Uterus (tissue), 4 donors: Measurements from ENCODE around the gene STRA6. TPM values are rescaled to one million over a fixed set of nuclear protein-coding genes. Genes with fewer than 3 reads are reported as not detected.

Experiments
- DNase-seq, 2 donors: peaks; one replicate each; pipeline ENCODE4 v3.0.0-alpha.2; 2019 to 2020
- H3K27ac ChIP-seq, 2 donors: fragments of 200-600 bp; sonication (generic); 1 replicate in 1 of 2; 2 replicates in 1 of 2; pipeline ENCODE4 v1.5.1; 2016 to 2018
- H3K27me3 ChIP-seq, 2 donors: fragments of 200-600 bp; sonication (generic); one replicate each; pipeline ENCODE4 v1.5.1; 2018 to 2019; ENCODE audit warnings: control low read depth in 1 of 2
- H3K36me3 ChIP-seq, 2 donors: fragments of 200-600 bp; sonication (generic); one replicate each; pipeline ENCODE4 v1.5.1; 2019; ENCODE audit warnings: control low read depth in 1 of 2
- H3K4me1 ChIP-seq, 2 donors: fragments of 200-600 bp; sonication (generic); one replicate each; pipeline ENCODE4 v1.5.1; 2018 to 2019; ENCODE audit warnings: control low read depth in 1 of 2
- H3K4me3 ChIP-seq, 2 donors: fragments of 200-600 bp; sonication (generic); 1 replicate in 1 of 2; 2 replicates in 1 of 2; pipeline ENCODE4 v1.5.1; 2018 to 2019; ENCODE audit warnings: mild to moderate bottlenecking in 1 of 2
- H3K9me3 ChIP-seq, 2 donors: fragments of 200-600 bp; sonication (generic); one replicate each; pipeline ENCODE4 v1.5.1; 2019; ENCODE audit warnings: control low read depth in 1 of 2
- CTCF ChIP-seq, 4 experiments: fragments of 200-600 bp in 2 of 4; fragments of 450-650 bp in 2 of 4; sonication (generic) in 2 of 4; IDR thresholded peaks; one replicate each; pipeline ENCODE4 v1.5.1; 2016 to 2019; ENCODE audit warnings: antibody characterized with exemption in 4 of 4, mild to moderate bottlenecking in 2 of 4, moderate library complexity in 1 of 4
- POLR2A ChIP-seq, 2 donors: fragments of 450-650 bp; IDR thresholded peaks; one replicate each; pipeline ENCODE4 v1.6.1; 2016; ENCODE audit warnings: antibody characterized with exemption in 2 of 2, mild to moderate bottlenecking in 1 of 2, moderate library complexity in 1 of 2
- intact Hi-C: fragments of 100-400 bp; cut with DNase I; formaldehyde crosslinking; loops from one replicate; pipeline ENCODE4 v1.15.1; 2023; ENCODE audit warnings: low total_unique reads
- total RNA-seq, 4 donors: library from RNA; depleted of rRNA in 3 of 4; stranded (reverse); fragments of >200 nt in 3 of 4; gene quantifications; one replicate each; pipeline versions ENCODE4 v1.1.0 to v1.2.4, GENCODE V29; 2014 to 2023
- donor health status: DM: yes; HTN: yes; CAD: no.

Gene STRA6
- total RNA-seq, 4 donors from 2014 or later = 0.26 to 62.6 (median 11.6) TPM; not detected in 1

GRCh38 chr15:74233851-74234597 is 31.4 kb upstream of the STRA6 start:
- intact Hi-C loops = no loop called here
- H3K9me3 ChIP-seq = no peaks in the 10 kb centered on the region
- no peak overlapping the region for H3K27ac ChIP-seq
- TF ChIP-seq CTCF (IDR thresholded peaks at IDR 0.05) = no peak
- TF ChIP-seq POLR2A (IDR thresholded peaks at IDR 0.05) = no peak
- no peaks in the 10 kb centered on the region for H3K4me1 ChIP-seq
- DNase-seq = no peak
- no peaks in the 10 kb centered on the region for H3K36me3 ChIP-seq
- H3K4me3 ChIP-seq = no peak overlapping the region
- no peaks in the 10 kb centered on the region for H3K27me3 ChIP-seq

DNA sequence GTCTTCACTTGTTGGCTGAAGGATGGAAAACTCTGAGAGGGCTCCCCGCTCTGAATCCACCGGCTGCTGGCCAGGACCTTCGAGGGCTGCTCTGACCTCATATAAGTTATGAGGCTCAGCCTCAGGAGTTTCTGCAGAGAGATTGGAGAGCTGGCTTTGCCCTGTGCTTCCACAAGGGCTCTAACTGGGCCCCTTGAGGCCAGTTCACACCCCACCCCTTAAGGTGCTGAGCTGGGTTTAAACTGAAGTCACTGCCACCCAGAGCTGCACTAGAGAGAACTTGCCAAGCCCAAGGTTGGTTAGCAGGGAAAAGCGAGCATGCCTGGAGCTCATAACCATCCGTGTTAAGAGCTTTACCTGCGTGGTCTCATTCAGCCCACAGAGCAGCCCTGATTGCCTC is 30.8 kb upstream of the STRA6 start:
- Histone ChIP-seq H3K27me3 (no peaks in the 10 kb centered on the region), H3K4me1 (peaks cover 0 to 6% of the 10 kb centered on the region in 2 donors), H3K4me3 (no peak overlapping the region), H3K36me3 (no peaks in the 10 kb centered on the region), H3K9me3 (no peaks in the 10 kb centered on the region), H3K27ac (no peak overlapping the region)
- intact Hi-C loops = no loop called here
- no peak for DNase-seq
- no peak for TF ChIP-seq CTCF (IDR thresholded peaks at IDR 0.05)
- no peak for TF ChIP-seq POLR2A (IDR thresholded peaks at IDR 0.05)

- Histone ChIP-seq H3K27ac (no peak overlapping the region), H3K9me3 (no peaks in the 10 kb centered on the region), H3K4me1 (peaks cover 0 to 7% of the 10 kb centered on the region in 2 donors), H3K27me3 (no peaks in the 10 kb centered on the region), H3K36me3 (no peaks in the 10 kb centered on the region), H3K4me3 (no peak overlapping the region)
- DNase-seq = no peak
- TF ChIP-seq POLR2A (IDR thresholded peaks at IDR 0.05) (no peak), CTCF (IDR thresholded peaks at IDR 0.05) (no peak)
- intact Hi-C loops = no loop called here
Observed at GRCh38 chr15:74231475-74231874, 28.9 kb upstream of the STRA6 start.

- TF ChIP-seq CTCF (IDR thresholded peaks at IDR 0.05) (no peak), POLR2A (IDR thresholded peaks at IDR 0.05) (no peak)
- no peaks in the 10 kb centered on the region for H3K9me3 ChIP-seq
- intact Hi-C loops = no loop called here
Observed at GRCh38 chr15:74229686-74230085, 27.1 kb upstream of the STRA6 start.

DNA sequence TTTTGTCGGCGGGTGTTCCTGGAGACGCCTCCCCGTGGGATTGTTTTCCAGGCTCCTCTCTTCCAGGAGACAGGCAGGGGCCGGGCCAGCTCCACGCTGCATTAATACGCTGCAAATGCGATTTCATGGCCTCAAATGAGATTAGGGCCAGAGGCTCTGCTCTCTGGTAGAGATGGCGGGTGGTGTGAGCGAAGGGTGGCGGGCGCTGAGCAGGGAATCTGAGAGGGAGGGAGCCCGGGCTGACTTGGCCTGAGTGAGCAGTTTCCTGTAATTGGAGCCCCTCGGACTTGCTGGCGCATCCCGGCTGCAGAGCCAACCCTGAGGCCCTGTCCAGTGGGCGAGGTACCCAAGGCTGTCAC is 26.1 kb upstream of the STRA6 start:
- TF ChIP-seq CTCF (IDR thresholded peaks at IDR 0.05) (no peak), POLR2A (IDR thresholded peaks at IDR 0.05) (no peak)
- Histone ChIP-seq H3K4me1 (peaks cover 0 to 7% of the 10 kb centered on the region in 2 donors), H3K4me3 (no peak overlapping the region), H3K27ac (no peak overlapping the region), H3K9me3 (no peaks in the 10 kb centered on the region), H3K27me3 (no peaks in the 10 kb centered on the region), H3K36me3 (no peaks in the 10 kb centered on the region)
- no peak for DNase-seq
- intact Hi-C loops = no loop called here

More at GRCh38 chr15:74229686-74230085, 27.1 kb upstream of the STRA6 start:
- peaks cover 0 to 7% of the 10 kb centered on the region in 2 donors for H3K4me1 ChIP-seq
- DNase-seq = no peak
- no peaks in the 10 kb centered on the region for H3K36me3 ChIP-seq
- H3K27me3 ChIP-seq = no peaks in the 10 kb centered on the region
- H3K4me3 ChIP-seq = no peak overlapping the region
- no peak overlapping the region for H3K27ac ChIP-seq
